Putamen (tissue), 1 donor: ENCODE measurements around the gene CEP250.
"Not testable (repeated sequence)": the region's sequence is repeated elsewhere in the genome, so short reads cannot be mapped to it uniquely, and the experiment has no call there.

Source experiments
- DNase-seq: peaks from one replicate; pipeline ENCODE4 v3.0.0-alpha.2; 2016; ENCODE audit warnings: low spot score

Gene CEP250

DNA sequence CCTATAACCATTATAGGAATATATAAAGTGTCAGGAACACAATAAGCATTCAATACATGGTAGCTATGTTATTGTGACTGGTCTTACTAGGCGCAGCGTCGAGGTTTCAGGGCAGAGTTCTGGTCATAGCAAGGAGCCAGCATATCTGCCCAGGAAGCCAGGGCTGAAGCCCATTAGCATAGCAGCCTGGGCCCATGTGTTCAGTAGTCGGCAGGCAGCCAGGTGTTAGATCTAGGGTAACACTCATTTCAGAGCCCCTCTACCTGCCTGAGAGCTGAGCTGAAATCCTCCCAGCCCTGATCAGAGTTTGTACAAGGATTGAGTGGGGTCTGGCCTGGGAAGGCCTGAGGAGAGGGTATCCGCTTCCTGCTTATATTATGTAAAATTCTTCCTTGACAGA is 41.9 kb downstream of the CEP250 start:
- no peak for DNase-seq

DNA sequence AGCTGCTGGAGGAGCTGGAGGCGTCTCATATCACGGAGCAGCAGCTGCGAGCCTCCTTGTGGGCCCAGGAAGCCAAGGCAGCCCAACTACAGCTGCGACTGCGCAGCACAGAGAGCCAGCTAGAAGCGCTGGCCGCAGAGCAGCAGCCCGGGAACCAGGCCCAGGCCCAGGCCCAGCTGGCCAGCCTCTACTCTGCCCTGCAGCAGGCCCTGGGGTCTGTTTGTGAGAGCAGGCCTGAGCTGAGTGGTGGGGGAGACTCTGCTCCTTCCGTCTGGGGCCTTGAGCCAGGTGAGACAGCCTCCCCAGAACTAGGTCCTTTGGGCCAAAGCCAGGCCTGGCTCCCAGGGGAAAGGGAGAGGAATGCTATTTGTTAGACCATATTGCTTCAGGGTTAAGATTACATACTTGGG is 42.4 kb downstream of the CEP250 start:
- peak; percentile 76 for DNase-seq

DNA sequence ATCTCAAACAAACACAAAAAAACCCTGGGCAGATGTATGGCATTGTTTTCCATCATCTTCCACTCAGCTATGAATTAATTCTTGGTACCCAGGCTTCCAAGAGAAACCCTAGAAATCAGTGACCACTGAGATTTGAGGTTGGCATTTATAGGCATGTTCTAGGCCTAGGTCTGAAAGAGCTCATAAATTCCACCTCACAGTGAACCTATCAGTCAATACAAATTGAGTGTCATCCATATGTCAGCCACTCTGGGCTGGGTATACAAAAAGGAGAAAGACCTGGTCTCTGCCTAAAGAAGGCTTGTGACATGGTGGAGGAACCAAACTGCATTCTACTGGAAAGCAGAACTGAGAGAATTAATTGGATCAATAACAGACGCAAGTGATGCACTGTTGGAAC is 43.9 kb downstream of the CEP250 start:
- no peak for DNase-seq

DNA sequence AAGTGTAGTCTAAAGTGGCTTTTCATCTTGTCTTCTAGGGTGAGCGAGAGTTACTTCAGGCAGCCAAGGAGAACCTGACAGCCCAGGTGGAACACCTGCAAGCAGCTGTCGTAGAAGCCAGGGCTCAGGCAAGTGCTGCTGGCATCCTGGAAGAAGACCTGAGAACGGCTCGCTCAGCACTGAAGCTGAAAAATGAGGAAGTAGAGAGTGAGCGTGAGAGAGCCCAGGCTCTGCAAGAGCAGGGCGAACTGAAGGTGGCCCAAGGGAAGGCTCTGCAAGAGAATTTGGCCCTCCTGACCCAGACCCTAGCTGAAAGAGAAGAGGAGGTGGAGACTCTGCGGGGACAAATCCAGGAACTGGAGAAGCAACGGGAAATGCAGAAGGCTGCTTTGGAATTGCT is 47.0 kb downstream of the CEP250 start:
- DNase-seq: no peak

DNA sequence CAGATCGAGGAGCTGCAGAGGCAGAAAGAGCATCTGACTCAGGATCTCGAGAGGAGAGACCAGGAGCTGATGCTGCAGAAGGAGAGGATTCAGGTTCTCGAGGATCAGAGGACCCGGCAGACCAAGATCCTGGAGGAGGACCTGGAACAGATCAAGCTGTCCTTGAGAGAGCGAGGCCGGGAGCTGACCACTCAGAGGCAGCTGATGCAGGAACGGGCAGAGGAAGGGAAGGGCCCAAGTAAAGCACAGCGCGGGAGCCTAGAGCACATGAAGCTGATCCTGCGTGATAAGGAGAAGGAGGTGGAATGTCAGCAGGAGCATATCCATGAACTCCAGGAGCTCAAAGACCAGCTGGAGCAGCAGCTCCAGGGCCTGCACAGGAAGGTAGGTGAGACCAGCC is 47.9 kb downstream of the CEP250 start:
- no peak for DNase-seq

DNA sequence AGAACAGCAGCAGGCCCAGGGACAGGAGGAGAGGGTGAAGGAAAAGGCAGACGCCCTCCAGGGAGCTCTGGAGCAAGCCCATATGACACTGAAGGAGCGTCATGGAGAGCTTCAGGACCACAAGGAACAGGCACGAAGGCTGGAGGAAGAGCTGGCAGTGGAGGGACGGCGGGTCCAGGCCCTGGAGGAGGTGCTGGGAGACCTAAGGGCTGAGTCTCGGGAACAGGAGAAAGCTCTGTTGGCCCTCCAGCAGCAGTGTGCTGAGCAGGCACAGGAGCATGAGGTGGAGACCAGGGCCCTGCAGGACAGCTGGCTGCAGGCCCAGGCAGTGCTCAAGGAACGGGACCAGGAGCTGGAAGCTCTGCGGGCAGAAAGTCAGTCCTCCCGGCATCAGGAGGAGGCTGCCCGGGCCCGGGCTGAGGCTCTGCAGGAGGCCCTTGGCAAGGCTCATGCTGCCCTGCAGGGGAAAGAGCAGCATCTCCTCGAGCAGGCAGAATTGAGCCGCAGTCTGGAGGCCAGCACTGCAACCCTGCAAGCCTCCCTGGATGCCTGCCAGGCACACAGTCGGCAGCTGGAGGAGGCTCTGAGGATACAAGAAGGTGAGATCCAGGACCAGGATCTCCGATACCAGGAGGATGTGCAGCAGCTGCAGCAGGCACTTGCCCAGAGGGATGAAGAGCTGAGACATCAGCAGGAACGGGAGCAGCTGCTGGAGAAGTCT is 48.6 kb downstream of the CEP250 start:
- DNase-seq: no peak

DNA sequence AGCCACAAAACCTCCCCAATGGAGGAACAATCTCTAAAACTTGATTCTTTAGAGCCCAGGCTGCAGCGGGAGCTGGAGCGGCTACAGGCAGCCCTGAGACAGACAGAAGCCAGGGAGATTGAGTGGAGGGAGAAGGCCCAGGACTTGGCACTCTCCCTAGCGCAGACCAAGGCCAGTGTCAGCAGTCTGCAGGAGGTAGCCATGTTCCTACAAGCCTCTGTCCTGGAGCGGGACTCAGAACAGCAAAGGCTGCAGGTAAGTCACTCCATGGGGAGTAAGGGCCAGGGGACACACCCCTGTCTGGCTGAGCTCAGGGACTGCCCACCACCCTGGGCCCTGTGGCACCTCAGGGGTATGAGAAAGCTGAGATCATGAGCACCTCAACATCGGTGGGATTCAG is 49.4 kb downstream of the CEP250 start:
- no peak for DNase-seq

DNA sequence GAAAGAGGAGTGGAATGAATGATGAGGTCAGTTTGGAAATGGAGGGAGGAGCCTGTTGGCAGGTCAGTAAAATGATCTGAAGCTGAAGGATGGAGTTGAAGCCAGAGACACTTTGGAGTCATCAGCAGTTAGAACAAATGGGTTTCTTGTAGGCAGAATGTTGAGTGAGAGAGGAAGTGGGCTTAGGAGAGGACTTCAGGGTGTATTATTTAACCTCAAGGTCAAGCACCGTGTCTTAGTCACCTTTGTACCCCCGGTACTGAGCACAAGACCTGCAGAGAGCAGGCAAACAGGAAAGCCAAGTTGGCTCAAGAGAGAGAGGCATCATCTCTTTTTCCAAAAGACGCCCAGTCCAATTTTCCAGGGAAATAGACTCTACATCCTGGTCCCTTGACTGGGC is 50.8 kb downstream of the CEP250 start:
- DNase-seq: no peak

DNA sequence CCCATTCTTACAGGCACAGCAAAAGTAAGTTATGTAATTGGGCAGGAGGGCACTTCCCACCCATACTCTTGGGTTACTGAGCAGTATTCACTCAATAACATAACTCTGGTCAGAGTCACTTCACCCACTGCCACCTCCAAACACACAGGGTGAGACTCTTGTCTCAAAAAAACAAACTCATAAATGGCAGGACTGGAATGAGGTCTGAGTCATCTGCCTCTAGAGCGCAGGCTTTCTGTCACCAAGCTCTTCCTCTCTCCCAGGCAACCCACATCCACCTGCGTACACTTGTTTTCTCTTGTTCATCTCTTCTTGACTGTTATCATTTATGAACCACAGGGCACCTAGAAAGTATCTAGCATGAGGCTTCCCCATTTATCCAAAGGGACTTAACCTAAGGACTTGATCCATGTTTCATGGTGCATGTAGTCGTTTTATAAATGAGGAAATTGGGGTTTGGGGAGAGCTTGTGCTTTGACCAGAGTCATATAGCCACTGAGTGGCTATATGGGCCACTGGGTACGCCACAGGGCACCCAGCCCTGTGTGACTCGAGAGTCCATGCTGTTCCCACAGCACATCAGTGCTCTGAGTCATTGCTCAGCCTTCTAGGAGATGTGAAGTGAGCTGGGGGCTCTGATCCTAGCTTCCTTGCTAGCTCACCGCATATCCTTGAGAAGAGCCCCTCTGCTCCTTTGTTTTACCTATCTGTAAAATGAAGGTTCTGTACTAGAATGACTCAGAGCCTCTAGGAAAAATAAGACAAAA is 51.7 kb downstream of the CEP250 start:
- DNase-seq: peak; percentile 15

DNA sequence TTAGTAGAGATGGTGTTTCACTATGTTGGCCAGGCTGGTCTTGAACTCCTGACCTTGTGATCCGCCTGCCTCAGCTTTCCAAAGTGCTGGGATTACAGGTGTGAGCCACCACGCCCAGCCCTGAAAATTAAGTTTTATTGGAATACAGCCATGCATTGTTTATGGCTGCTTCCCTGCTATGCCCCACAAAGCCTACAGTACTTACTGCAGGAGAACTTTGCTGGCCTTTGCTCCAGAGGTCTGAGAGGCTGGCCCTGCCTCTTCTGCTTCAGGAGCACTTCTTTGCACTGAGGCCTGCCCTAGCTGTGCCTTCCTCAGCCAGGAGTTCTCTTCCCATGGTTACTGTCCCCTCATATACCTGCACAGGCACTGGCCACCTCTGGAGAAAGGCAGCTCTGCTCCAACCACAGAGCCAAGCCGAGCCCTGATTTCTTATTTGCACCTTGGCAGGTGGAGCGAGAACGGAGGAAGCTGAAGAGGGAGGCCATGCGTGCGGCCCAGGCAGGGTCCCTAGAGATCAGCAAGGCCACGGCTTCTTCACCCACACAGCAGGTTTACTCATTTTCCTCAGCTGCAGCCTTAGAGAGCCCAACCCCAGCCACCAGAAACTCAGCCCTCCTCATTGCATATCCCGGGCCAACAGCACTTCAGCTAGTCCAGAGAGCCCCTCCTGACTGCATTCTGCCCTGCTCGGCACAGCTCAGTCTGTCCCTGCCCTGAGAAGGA is 53.3 kb downstream of the CEP250 start:
- DNase-seq: no peak

DNA sequence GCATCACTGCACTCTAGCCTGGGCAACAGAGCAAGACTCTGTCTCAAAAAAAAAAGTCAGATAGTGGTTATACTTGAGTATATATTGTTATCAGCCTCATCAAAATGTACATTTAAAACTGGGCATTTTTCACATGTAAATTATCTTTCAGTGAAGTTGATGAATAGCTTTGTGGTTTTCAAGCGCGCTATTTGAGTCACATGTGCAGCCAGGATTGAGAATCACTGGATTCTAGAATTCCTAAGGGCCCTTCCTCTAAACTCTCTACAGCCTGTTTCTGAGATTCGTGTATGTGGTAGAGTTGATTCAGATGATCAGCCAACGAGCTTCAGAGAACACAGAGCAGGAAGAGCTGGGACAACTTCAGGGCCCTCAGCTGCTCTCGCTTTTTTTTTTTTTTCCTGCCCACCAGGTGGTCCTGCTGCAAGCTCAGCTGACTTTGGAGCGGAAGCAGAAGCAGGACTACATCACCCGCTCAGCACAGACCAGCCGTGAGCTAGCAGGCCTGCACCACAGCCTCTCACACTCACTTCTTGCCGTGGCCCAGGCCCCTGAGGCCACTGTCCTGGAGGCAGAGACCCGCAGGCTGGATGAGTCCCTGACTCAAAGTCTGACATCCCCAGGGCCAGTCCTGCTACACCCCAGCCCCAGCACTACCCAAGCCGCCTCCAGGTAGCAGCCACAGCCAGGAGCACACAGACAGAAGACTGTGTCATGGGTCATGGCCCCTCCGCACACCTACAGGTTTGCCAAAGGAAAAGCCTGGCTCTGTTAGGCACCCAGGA is 55.7 kb downstream of the CEP250 start:
- DNase-seq: no peak

DNA sequence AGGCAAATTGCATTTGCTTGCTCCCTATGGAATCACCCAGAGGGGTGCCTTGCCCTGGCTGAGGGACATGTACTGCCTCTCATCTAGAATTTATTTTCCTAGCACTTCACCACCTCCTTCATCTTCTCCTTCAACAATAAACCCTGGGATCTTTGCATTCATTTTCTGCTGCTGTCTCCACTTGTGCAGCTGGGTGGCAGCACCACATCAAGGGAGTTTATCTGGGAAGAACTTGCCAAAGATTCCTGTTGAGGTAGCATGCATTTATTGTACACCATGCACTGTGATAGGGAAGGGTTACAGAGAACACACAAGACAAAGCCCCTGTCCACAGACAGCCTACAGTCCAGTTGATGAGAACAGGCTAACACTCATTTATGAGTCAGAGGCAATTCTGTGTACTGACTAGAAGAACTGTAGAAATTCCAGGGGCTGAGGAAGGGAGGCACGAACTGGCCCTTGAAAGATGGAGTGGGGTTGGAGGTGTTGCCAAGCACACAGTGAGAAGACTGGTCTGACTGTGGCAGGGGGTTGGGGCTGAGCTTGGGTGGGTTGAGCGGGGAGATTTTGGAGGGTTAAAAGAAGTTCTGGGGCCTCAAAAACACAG is 56.5 kb downstream of the CEP250 start:
- peak; percentile 31 for DNase-seq

DNA sequence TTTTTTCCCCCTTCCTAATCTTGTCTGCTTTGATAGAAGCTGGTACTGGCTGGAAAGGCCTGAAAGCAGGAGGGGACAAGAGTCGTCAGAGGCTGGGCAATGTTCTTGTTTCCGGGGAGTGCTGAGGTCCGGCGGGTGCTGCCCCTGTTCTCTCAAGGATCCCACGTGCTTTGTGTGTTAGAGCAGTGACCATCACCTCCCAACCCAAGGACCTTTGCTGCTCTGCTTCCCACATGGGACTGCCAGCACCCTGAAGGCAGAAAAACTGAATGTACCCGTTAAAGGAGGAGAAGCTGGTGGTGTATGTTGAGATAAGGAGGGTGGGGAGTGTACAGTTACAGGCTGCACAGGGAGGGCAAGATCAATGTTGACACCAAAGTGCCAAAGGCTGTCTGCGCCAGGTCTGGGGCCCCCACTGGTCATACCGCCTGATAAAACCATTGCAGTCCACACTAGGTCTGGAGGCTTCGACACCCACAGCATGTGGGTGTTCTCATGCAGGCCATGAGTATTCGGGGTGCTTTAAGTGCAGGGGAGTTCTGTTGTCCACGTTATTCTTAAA is 59.1 kb downstream of the CEP250 start:
- no peak for DNase-seq

DNA sequence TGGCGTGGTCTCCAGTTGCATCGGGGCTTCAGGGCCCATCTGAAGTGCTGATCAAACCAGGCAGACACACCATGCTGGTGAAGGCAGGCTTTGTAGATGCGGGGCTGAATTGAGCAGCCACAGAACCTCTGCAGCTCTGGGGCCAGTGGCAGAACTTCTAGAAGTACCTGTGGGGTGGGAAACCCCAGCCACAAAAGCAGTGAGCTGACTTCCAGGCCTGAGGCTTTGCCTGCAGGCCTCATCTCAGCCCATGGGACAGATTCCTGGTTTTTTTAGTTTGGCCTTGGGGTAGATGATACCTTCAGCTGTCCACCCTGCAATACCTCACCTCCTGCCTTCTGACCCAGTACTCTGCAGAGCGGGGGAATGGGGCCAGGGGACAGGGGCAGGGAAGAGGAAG is 59.9 kb downstream of the CEP250 start:
- DNase-seq: no peak

DNA sequence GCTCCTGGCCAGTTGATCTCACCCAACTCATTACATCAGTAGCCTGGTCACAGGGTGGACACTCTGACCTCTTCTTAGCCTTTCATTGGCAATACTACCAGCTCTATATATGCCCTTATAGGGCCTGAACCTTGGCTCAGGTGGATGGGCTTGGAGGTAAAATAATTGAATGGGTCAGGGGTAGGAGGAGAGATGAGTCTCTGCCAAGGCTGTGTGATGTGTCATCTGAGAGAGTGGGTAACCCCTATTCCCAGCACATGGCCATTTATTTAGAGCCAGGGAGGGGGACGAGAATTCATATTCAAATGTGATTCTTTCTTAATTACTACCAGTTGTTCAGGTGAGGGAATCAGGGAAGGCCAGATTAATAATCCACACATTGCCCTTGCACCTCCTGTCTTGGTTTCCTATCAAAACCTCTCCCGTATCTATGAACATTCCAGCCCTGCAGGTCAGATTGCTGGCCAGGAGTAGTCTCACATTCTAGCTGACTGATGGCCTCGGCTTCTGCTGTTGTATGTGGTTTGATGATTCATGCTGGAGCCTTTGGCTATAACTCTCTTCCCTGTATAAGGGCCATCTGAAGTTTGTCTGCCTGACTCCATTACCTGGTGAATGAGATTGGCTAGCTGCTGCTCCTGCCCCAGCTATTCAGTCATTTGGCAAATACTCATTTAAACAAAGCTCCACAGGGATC is 60.7 kb downstream of the CEP250 start:
- DNase-seq: no peak

DNA sequence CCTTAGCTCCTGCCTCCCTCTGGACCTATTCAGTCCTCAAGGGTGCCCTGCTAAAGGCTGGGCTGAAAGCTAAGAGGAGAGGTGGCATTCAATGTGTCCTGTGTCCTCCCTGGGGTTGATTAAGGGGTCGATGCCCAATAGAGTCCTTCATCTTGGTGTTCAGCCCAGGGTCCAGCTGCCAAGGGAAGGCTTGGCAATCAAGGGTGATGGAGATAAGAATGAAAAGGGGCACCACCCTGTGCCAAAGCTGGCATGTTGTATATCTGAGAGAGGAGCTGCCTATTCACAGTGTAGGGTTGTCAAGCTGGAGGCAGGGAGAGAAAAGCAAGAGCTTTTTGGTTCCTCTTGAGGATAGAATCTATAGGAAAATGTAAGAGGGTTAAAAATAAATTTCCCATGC is 61.7 kb downstream of the CEP250 start:
- DNase-seq: no peak

DNA sequence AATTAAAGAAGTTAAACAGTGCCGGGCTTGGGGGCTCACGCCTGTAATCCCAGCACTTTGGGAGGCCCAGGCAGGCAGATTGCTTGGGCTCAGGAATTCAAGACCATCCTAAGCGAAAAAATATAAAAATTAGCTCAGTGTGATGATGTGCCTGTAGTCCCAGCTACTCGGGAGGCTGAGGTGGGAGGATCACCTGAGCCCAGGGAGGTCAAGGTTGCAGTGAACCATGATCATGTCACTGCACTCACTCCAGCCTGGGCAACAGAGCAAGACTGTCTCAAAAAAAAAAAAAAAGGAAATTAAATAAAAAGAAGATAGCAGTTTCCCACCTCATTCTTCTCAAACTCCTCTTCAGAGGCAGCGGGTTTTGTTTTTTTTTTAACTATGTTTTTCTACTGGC is 62.4 kb downstream of the CEP250 start:
- not testable (repeated sequence) for DNase-seq

DNA sequence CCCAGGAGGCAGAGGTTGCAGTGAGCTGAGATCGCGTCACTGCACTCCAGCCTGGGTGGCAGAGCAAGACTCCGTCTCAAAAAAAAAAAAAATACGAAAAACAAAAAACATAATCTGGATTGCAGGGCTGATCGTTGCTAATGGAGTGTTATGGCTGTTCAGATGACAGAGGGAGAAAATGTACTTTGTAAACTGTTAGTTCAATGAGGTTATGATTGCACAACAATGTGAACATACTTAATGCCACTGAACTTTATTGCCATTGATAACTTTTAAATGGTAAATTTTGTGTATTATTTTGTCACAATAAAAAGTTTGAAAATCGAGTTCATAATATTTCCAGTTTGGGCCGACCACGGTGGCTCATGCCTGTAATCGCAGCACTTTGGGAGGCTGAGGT is 63.6 kb downstream of the CEP250 start:
- no peak for DNase-seq

DNA sequence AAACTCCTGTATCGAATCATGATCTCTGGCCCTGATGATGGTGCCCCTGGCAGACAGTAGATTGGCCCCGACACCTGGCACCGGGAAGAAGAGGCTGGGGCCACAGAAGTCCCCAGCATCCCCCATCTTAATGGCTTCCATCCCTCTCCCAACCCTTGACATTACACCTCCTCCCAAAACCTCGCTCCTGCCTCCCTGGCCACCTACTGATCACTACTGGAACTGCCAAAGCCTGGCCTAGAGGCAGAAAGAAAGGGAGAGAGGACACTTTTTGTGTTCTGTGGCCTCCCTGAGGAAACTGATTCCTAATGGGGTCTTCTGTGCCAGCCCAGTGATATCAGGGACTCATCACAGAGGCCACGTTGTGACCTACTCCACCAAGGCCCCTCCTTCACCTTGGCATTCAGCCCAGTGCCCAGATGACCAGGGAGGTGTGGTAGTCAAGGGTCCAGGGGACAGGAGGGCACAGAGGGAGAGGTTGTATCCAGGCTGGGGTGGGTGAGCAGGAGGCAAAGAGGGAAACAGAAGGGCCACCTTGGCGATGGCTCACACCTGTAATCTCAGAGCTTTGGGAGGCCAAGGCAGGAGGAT is 68.0 kb downstream of the CEP250 start:
- no peak for DNase-seq

DNA sequence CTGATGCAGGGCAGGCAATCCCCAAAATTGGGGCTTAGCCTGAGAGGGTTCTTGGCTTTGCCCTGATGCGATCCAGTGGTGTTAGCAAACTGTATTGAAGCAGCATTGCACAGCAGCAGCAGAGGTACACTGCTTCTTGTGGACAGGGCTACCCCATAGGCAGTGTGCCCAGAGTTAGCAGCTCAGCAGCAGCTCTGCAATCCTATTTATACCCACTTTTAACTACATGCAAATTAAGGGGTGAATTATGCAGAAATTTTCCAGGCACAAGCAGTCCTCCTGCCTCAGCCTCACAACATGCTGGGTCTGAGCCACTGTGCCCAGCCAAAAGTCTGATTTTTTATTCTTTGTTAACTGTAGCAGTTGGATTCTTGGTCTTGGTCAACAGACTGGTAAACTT is 70.2 kb downstream of the CEP250 start:
- no peak for DNase-seq
